CD4-positive, alpha-beta T cell treated with Interleukin-2 at 100 ng/mL for 4 hours (primary cell): ENCODE measurements around the gene NPTXR.

Source experiments
- DNase-seq: peaks from one replicate; pipeline ENCODE4 v3.0.0-alpha.2; 2020; ENCODE audit warnings: low spot score

The NPTXR gene

GRCh38 chr22:38770257-38770949, 73.4 kb downstream of the NPTXR start:
- no peak for DNase-seq
